ENCODE data around the gene MYO1E.
A peak's percentile ranks its signal among the peaks of the same experiment; 100 is the strongest.
"Not testable (repeated sequence)": the region's sequence is repeated elsewhere in the genome, so short reads cannot be mapped to it uniquely, and the experiment has no call there.

Gene MYO1E

DNA sequence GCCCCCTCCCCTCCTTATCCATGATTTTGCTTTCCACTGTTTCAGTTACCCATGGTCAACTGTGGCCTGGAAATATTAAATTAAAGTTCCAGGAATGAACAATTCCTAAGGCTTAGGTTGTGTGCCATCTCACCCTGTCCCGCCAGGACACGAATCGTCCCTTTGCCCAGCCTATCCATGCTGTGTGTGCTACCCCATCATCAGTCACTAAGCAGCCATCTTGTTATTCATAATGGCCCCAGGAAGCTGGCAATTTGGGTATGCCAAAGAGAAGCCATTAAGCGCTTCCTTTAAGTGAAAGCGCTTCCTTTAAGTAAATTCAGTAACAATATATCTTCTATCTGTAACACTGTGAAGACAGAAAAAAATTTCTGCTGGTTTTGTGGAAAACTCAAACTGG, 215.3 kb downstream of the MYO1E start:
- DNase-seq = no peak

- no peak for DNase-seq
These were observed 217.2 kb downstream of the MYO1E start for GRCh38 chr15:59155431-59155830.

- no peak for DNase-seq
These were observed 218.4 kb downstream of the MYO1E start for GRCh38 chr15:59154243-59154642.

GRCh38 chr15:59153466-59153865, 219.2 kb downstream of the MYO1E start:
- no peak for DNase-seq

DNA sequence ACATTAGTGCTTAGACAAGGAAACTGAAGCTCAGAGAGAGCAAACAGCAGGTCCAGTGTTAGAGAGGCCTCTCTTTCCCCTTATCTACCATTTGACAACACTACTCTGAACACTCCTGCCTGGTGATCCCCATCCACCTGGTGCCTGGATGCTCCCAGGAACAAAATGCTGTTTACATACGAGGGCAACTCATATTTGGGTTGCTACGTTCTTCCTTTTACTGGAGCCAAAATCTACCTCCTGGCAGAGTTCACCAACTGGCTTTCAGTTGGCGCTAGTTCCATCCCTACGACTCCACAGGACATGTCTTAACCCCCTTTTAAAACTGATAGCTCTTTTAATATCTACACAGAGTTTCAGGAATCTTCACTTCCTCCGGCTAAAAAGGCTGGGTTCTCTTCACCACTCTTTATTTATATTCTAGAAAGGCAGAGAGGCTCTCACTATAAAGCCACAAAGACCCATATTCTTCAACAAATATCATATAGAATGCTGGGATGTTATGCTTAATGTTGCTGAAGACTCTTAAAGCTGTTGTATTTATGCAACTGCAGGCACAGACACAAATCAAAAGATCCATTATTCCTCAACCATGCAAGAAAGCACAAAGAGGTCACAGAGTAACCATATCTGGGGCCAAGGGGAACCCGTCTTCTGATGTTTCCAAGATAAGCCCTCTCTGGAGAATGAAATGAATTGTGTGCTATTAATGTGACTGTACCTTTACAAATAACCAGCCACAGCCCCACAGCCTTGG, 219.8 kb downstream of the MYO1E start:
- no peak for DNase-seq

DNA sequence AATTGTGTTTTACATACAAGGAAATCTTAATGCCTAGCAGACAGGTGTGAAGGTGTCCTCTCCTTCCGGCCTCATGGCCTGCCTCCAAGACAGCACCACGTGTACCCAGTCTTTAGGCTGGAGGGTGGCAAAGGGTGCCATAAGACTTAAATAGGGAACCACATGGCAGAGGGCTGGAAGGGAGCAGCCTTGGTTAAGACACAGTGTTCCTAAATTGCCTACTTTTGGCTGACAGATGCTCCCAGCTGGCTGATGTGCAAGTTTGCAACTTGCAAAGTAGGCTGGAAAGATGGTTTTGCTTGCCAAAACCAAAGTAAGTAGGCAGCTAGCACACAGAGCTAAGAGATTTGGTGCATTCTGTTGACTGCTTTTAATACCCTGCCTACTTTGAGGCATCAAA, 222.5 kb downstream of the MYO1E start:
- no peak for DNase-seq

DNA sequence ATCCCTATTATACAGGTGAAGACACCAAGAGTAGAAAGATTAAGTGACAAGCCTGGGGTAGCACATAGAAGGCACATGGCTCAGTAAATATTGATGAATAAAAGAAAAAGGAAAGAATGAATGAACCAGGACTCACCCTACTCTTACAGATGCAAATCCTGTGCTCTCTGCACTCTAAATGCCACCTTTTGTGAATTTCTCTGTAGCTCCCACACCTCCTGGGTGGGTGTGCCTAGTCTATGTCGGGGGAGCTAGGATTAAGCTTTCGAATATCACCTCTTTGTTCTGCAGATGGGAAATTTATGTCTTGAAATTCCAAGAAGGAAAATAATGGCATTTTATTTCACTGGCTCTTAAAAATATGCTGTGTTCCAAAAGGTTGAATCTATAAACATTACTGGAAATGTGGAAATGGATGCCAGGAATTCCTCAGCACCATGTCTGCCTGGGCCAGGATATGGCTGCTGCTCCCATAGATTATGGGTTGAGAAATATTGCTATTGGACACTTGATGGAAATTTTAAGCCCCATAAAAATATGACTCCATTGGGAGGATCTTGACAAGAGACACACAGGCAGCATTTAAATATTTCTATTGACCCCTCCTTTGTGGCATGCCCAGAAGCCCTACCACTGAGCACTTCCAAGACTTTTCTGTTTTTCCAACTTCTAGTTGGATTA, 224.4 kb downstream of the MYO1E start:
- no peak for DNase-seq

- no peak for DNase-seq
These were observed 225.0 kb downstream of the MYO1E start for GRCh38 chr15:59147666-59148065.

DNA sequence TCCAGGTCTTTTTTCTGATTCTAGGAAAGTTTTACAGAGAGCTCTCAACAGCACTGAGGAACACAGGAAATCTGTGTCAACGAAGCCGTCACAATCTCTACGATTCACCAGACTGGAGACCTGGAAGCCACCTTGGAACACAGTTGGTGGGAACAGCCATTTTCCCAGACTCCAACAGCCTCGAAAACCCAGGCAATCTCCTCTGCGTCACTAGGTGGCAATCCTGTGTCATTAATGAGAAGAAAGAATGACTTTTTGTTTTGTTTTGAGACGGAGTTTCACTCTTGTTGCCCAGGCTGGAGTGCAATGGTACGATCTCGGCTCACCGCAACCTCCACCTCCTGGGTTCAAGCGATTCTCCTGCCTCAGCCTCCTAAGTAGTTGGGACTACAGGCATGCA, 228.1 kb downstream of the MYO1E start:
- peak; percentile 8 for DNase-seq

DNA sequence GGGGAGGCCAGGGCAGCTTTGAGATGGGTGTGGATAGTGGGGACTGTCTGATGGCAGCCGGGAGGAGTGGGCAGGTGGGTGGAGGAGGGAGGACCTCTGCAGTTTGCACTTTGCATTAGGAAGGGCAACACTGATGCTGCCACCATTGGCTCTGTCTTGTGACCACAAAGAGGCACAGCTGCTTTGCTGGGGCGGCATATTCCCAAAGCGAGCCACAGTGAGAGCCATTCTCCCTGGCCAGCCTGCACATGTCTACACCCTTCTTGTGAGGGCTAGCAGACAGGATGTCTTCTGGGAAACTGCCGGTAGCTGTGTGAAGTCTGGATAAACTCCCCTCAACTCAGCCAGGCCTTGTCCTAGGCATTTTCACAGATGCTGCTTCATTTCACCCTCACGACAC, 229.4 kb downstream of the MYO1E start:
- DNase-seq = no peak

DNA sequence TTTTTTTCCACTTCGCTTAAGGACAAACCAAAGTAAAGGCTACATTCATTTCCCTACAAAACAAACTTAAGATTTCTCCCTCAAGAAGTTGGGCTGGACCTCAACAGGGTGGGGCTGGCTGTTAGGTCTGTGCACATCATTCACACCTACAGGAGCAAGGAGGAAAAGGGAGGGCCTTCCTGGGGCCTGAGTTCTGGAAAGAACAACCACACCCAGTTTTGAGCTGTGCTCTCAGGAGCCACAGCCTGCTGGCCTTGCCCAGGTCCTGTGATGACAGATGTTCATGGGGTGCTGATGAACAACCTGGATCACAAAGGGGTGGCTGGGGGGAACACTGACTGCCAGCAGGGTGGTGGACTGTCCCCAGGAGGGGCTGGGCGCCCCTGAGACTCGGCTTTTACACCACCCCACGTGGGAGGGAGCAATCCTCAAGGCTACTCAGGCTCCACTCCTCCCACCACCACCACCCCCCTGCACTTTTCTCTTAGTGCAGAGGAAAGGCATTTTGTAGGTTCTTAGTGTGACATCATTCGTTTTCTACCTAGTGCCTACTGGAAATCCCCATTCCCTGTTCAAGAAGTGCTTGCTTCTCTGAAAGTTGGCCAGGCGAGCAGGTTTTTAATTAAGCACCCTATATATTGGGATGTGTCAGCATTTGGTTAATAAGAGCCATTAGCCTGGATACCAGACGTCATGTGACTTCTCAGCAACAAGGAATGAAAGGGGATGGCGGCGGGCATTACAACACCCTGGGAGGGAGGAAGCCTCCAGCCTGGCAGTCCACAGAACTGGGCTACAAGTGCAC, 232.0 kb downstream of the MYO1E start:
- DNase-seq = no peak

GRCh38 chr15:59138243-59138642, 234.4 kb downstream of the MYO1E start:
- DNase-seq = peak; percentile 61

GRCh38 chr15:59137566-59137965, 235.1 kb downstream of the MYO1E start:
- DNase-seq = no peak

DNA sequence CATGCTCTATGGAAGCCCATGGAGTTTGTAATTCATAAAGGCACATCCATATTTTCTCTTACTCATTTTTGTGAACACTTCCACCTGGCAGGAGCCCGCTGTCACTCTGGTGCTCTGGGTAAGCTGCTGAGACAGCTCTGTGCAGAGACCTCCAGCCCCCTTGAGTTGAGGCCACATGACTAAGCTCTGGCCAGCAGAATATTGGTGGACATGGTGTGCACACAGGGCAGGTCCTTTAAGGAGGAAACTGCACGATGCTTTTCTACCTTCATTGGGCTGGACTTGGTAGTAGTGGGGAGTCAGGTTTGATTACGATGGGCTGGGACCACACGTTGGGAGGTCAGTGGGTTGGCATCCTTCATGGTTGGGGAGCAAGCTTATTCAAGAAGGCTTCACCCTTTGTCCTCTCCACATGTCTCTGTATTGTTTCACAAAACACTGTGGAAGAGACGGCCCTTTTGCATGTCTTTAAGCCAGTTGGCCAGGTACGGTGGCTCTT, 238.7 kb downstream of the MYO1E start:
- no peak for DNase-seq

DNA sequence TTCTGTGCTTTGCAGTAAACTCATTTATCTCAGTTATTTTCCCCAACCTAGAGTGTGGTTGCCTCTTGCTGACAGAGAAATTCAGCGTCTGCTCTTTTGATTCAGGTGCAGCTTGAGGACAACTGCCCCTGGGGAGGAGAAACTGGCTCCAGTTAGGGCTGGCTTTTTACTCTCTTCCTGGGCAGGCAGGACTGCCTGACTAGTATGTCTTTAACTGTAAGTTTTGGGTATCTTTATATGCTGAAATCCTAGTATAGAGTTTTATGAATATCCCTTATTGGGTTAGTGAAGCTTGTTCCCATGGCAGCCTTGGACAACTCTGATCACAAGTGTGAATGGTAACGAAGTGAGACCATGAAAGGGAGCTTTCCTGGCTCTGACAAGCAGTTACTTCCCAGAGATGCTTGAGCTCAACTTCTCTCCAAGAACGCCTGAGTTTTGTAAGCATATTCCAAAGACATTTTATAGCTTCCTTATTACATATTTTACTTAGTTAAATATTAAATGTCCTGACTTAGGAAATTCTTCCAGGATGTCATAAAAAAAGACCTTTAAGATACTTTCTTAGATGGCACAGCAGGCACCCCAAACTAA, 240.6 kb downstream of the MYO1E start:
- no peak for DNase-seq

DNA sequence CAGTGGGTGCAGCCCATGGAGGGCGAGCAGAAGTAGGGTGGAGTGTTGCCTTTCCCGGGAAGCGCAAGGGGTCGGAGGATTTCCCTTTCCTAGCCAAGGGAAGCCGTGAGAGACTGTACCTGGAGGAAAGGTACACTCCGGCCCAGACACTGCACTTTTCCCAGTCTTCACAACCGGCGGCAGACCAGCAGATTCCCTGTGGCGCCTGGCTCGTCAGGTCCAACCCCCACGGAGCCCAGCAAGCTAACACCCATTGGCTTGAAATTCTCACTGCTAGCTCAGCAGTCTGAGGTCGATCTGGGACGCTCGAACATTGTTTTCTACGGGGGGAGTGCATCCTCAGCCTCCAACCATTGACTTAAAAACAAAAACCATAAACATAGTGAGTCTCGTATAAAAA, 241.2 kb downstream of the MYO1E start:
- DNase-seq = no peak

- not testable (repeated sequence) for DNase-seq
These were observed 245.4 kb downstream of the MYO1E start for GRCh38 chr15:59127255-59127654.

- DNase-seq = not testable (repeated sequence)
These were observed 247.0 kb downstream of the MYO1E start for GRCh38 chr15:59125683-59126082.

DNA sequence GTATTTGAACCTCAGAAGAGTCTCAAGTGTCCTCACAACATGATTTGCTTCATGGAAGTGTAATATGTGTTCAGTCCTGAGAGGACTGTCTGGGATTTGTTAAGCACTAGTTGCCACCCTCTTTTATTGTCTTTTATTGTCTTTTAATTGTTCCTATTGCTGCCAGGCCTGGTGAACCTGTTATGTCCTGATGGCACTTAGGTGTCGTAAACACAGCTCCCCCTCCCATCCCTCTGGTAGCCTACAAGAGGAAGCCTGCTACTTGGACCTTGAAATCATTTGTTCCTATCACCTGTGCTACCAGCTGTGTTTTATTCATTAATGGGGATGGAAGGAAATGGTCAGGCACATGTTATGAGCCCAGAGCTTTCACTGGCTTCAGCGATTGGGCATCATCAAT, 248.4 kb downstream of the MYO1E start:
- DNase-seq = no peak

DNA sequence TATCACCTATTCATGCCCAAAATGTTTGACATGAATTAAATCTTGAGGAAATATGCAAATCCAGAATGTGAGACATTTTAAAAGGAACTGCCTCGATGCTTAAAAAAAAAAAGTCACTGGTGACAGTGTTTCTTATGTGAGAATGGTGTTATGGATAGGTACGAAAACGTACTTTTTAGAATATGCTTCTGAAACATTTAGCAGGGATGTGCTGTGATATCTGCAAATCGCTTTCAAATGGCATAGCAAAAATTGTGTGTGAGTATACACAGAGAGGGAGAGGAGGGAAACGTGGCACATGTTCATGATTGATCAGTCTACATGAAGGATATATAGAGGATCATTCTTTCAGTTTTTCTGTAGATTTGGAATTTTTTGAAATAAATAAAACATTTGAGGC, 251.7 kb downstream of the MYO1E start:
- DNase-seq = no peak

DNA sequence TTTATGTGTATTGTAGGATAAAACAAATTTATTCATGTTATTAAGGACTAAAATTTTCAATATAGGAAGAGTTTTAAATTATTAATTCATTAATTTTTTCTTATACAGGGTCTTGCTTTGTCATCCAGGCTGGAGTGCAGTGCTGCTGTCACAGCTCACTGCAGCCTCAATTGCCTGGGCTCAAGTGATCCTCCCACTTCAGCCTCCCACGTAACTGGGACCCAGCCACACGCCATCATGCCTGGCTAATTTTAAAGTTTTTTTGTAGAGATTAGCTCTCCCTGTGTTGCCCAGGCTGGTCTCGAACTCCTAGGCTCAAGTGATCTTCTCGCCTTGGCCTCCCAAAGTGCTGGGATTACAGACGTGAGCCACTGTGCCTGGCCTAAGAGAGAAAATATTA, 253.0 kb downstream of the MYO1E start:
- DNase-seq = peak; percentile 9

- DNase-seq = no peak
These were observed 255.9 kb downstream of the MYO1E start for GRCh38 chr15:59116771-59117170.

DNA sequence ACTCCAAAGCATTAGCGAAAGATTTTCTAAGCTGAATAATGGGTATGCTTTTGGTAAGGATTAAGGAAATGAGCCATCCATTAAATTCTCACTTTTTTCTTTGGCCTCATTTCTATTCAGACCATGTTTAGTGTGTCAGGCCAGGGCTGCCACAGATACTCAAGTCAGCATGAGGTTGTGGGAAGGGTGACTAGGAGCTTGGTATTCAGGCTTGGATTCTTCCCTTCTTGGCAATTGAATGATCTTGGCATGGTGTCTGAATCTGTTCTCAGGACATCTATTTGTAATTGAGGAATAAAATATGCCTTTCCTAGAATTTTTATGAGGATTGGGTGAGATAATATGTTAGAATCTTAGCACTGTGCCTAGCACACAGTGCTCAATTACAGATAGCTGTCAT, 256.5 kb downstream of the MYO1E start:
- DNase-seq = no peak

All from DMS53 (cell line).